Lung (tissue), 12 donors: ENCODE measurements around the gene RHOBTB1. TPM values are rescaled to one million over a fixed set of nuclear protein-coding genes. Genes with fewer than 3 reads are reported as not detected.
"Not testable (repeated sequence)": the region's sequence is repeated elsewhere in the genome, so short reads cannot be mapped to it uniquely, and the experiment has no call there.

Experiments used
- ATAC-seq: fragments of 200-7000 bp; cut with Tn5 transposase; one replicate; pipeline ENCODE4 v1.9.1; 2020; ENCODE audit warnings: moderate number of reproducible peaks; ENCODE audit not compliant: insufficient read depth, low FRiP score
- DNase-seq, 3 donors: peaks; one replicate each; pipeline ENCODE4 v3.0.0-alpha.2; 2013 to 2017
- H3K27ac ChIP-seq, 2 donors: one replicate each; pipeline ENCODE4 v1.5.1; 2013; ENCODE audit warnings: mild to moderate bottlenecking in 2 of 2, moderate library complexity in 2 of 2, control low read depth in 1 of 2, inconsistent platforms in 1 of 2, low read depth in 1 of 2, low read length in 1 of 2
- H3K27me3 ChIP-seq, 3 donors: one replicate each; pipeline ENCODE4 v1.5.1; 2013; ENCODE audit warnings: low read length in 2 of 3; ENCODE audit not compliant: control insufficient read depth in 3 of 3, insufficient read depth in 3 of 3
- H3K36me3 ChIP-seq, 4 donors: one replicate each; pipeline ENCODE4 v1.5.1; 2013; ENCODE audit warnings: low read length in 4 of 4, mild to moderate bottlenecking in 1 of 4, moderate library complexity in 1 of 4; ENCODE audit not compliant: control insufficient read depth in 4 of 4, insufficient read depth in 4 of 4
- H3K4me1 ChIP-seq, 5 donors: one replicate each; pipeline ENCODE4 v1.5.1; 2013; ENCODE audit warnings: low read length in 5 of 5, mild to moderate bottlenecking in 2 of 5, moderate library complexity in 1 of 5; ENCODE audit not compliant: control insufficient read depth in 5 of 5, insufficient read depth in 5 of 5
- H3K4me3 ChIP-seq: one replicate; pipeline ENCODE4 v1.5.1; 2013; ENCODE audit warnings: mild to moderate bottlenecking, control low read depth, moderate library complexity
- H3K9ac ChIP-seq, 2 donors: one replicate each; pipeline ENCODE4 v1.5.1; 2013; ENCODE audit warnings: low read length in 2 of 2, control low read depth in 1 of 2; ENCODE audit not compliant: insufficient read depth in 1 of 2
- H3K9me3 ChIP-seq, 4 donors: one replicate each; pipeline ENCODE4 v1.5.1; 2013; ENCODE audit warnings: low read length in 3 of 4, mild to moderate bottlenecking in 1 of 4, moderate library complexity in 1 of 4; ENCODE audit not compliant: control insufficient read depth in 4 of 4, insufficient read depth in 3 of 4
- CTCF ChIP-seq: IDR thresholded peaks from 2 replicates; pipeline ENCODE4 v1.5.1; 2012; ENCODE audit warnings: mild to moderate bottlenecking; ENCODE audit errors: control extremely low read depth, extremely low read depth
- whole genome bisulfite sequencing, 2 donors: extraction: QIAGEN DNeasy Blood & Tissue Kit; methylation state at CpG; one replicate each; pipeline ENCODE4 v1.1.7; 2013; 5-methylcytosine and 5-hydroxymethylcytosine counted together
- polyA plus RNA-seq, 2 donors: library from polyadenylated mRNA; stranded (reverse); fragments of 200-250 nt; gene quantifications; one replicate each; pipeline ENCODE4 v1.2.1, GENCODE V29; 2013
- total RNA-seq, 2 donors: library from RNA; depleted of rRNA in 1 of 2; stranded (reverse); fragments of >200 nt in 1 of 2; gene quantifications; one replicate each; pipeline ENCODE4 v1.2.1, GENCODE V29; 2014 to 2021
- donor health status: control.
- donor health status: control.
- donor health status: Bipolar disorder and iron deficiency.
- donor health status: healthy.
- donor health status: DM: yes; HTN: yes; CAD: no.

The RHOBTB1 gene
- total and polyA plus RNA-seq, 4 donors: 4.8 to 27.2 (median 8.0) TPM

GRCh38 chr10:60835049-60835448, 108.9 kb downstream of the RHOBTB1 start:
- Histone ChIP-seq H3K4me1 (peaks cover 0 to 13% (median 4%) of the 10 kb centered on the region in 5 donors), H3K27ac (no peak overlapping the region), H3K27me3 (no peaks in the 10 kb centered on the region), H3K36me3 (no peaks in the 10 kb centered on the region), H3K4me3 (no peak overlapping the region), H3K9ac (no peak overlapping the region), H3K9me3 (no peaks in the 10 kb centered on the region)
- 88 to 93% methylated on average over 2 of the region's 2 CpGs for WGBS, 2 donors
- ATAC-seq (no peak), DNase-seq (no peak)
- TF ChIP-seq CTCF: no peak

- no peak for TF ChIP-seq CTCF
- DNase-seq: no peak
- Histone ChIP-seq H3K9ac (no peak overlapping the region), H3K9me3 (no peaks in the 10 kb centered on the region), H3K27me3 (no peaks in the 10 kb centered on the region), H3K36me3 (no peaks in the 10 kb centered on the region), H3K4me1 (peaks cover 0 to 13% (median 4%) of the 10 kb centered on the region in 5 donors), H3K4me3 (no peak overlapping the region), H3K27ac (no peak overlapping the region)
- no peak for ATAC-seq
Observed at GRCh38 chr10:60834401-60834800, 109.6 kb downstream of the RHOBTB1 start.

- not testable (repeated sequence) for H3K9me3 ChIP-seq, H3K4me3 ChIP-seq, H3K9ac ChIP-seq, H3K4me1 ChIP-seq, H3K27me3 ChIP-seq, DNase-seq, ATAC-seq, H3K27ac ChIP-seq, H3K36me3 ChIP-seq
- WGBS, 2 donors: 75 to 83% methylated on average over 4 of the region's 4 CpGs
Observed at GRCh38 chr10:60832136-60832535, 111.8 kb downstream of the RHOBTB1 start.

GRCh38 chr10:60828489-60828852, 115.5 kb downstream of the RHOBTB1 start:
- Histone ChIP-seq H3K4me1 (peaks cover 0 to 7% (median 2%) of the 10 kb centered on the region in 5 donors), H3K4me3 (no peak overlapping the region), H3K9ac (no peak overlapping the region), H3K36me3 (no peaks in the 10 kb centered on the region), H3K27ac (peak overlapping the region; percentile 9 to 33), H3K27me3 (no peaks in the 10 kb centered on the region), H3K9me3 (no peaks in the 10 kb centered on the region)
- DNase-seq: no peak
- no peak for ATAC-seq
- no peak for TF ChIP-seq CTCF
- WGBS, 2 donors: 37 to 39% methylated on average over 1 of the region's 1 CpG
